OCI-LY7 (cell line): ENCODE results near the gene ARL15.

Experiments used
- EZH2phosphoT487 ChIP-seq: fragments of 200-600 bp; sonication (generic); IDR thresholded peaks from 2 replicates; pipeline ENCODE4 v1.6.1; 2018; ENCODE audit warnings: low read depth, borderline replicate concordance, mild to moderate bottlenecking, mixed run types, antibody characterized with exemption, low read length, moderate library complexity, mixed read lengths
- TF ChIP-seq, protein P1 (sequence below): fragments of 200-600 bp; sonication (generic); conservative IDR thresholded peaks from 2 replicates; pipeline ENCODE4 v1.5.1; 2014; ENCODE audit warnings: mild to moderate bottlenecking, antibody characterized with exemption, low read length, moderate library complexity, mixed read lengths

GRCh38 chr5:53917826-53918225, 392.5 kb downstream of the ARL15 start:
- TF ChIP-seq, protein P1, sequence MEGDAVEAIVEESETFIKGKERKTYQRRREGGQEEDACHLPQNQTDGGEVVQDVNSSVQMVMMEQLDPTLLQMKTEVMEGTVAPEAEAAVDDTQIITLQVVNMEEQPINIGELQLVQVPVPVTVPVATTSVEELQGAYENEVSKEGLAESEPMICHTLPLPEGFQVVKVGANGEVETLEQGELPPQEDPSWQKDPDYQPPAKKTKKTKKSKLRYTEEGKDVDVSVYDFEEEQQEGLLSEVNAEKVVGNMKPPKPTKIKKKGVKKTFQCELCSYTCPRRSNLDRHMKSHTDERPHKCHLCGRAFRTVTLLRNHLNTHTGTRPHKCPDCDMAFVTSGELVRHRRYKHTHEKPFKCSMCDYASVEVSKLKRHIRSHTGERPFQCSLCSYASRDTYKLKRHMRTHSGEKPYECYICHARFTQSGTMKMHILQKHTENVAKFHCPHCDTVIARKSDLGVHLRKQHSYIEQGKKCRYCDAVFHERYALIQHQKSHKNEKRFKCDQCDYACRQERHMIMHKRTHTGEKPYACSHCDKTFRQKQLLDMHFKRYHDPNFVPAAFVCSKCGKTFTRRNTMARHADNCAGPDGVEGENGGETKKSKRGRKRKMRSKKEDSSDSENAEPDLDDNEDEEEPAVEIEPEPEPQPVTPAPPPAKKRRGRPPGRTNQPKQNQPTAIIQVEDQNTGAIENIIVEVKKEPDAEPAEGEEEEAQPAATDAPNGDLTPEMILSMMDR: no peak
- no peak for TF ChIP-seq EZH2phosphoT487
